ENCODE data around the gene NSUN3. TPM values are rescaled to one million over a fixed set of nuclear protein-coding genes. Genes with fewer than 3 reads are reported as not detected.

The NSUN3 gene
- total RNA-seq, 1 donor from 2014 or later: 10.7 TPM

GRCh38 chr3:94156626-94157025, 93.8 kb downstream of the NSUN3 start:
- Mint-ChIP-seq H3K9me3 (no peaks in the 10 kb centered on the region), H3K4me1 (ENCODE audit: unreplicated experiment) (no peaks in the 10 kb centered on the region), H3K4me3 (no peak overlapping the region), H3K27ac (no peak overlapping the region), H3K27me3 (no peaks in the 10 kb centered on the region), H3K36me3 (no peaks in the 10 kb centered on the region)
- no peak for DNase-seq (ENCODE audit: extremely low spot score, unreplicated experiment)
- no peak for TF ChIP-seq CTCF (conservative IDR thresholded peaks at IDR 0.05)

DNA sequence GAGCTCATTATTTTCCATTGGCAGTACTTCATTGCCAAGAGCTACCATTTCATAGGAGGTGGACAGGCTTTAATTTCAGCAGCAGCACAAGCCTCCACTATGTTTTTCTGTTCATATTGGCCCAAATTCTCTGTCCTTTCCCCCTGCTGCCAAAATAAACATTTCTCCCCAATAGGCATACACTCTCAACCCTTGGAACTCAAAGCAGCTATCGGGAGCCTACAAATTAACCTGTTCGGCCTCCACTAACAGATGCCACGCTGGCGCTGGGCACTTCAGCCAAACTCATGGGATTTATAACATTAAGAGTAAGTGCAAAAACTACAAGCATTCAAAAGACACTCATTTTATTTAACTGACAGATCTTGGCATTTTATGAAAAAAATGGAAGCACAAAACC, 95.7 kb downstream of the NSUN3 start:
- no peak for TF ChIP-seq CTCF (conservative IDR thresholded peaks at IDR 0.05)
- DNase-seq (ENCODE audit: extremely low spot score, unreplicated experiment): no peak
- H3K9me3 Mint-ChIP-seq: peaks cover 4% of the 10 kb centered on the region
- no peaks in the 10 kb centered on the region for H3K4me1 Mint-ChIP-seq (ENCODE audit: unreplicated experiment)
- H3K4me3 Mint-ChIP-seq: no peak overlapping the region
- H3K27me3 Mint-ChIP-seq: no peaks in the 10 kb centered on the region
- no peak overlapping the region for H3K27ac Mint-ChIP-seq
- H3K36me3 Mint-ChIP-seq: no peaks in the 10 kb centered on the region

DNA sequence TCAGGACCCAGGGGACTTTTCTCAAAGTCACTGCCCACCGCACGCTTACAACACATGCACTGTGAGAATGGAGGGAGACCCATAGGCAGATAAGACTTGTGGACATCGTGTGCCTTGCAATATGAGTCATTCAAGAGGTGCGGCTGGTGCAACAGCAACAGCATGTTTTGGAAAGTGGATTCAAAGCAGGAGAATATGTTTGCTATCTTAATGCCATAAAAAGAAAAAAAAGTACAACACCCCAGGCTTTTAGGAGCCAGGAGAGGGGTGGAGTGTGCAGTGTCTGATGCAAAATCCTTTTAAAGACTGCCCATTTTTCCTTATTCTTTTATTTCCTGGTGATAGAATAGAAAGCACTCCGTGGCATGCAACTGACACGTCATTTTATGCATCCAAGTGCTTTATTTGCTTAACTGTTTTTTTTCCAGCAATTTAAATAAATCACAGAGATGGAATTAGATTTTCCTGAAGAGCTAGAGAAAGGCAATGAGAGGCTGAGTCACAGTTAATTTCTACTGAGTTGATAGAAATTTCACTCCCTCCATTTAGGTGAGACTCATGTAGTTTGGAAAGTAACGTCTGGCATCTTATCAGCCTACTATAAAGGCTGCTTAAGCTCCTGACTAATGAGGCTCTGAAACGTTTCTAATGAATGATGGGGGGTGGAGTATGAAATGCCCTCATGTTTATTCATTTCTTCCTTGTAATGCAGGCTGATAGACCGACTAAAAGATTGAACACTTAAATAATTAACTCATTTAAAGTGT, 96.4 kb downstream of the NSUN3 start:
- H3K4me1 Mint-ChIP-seq (ENCODE audit: unreplicated experiment): no peaks in the 10 kb centered on the region
- no peak overlapping the region for H3K27ac Mint-ChIP-seq
- TF ChIP-seq CTCF (conservative IDR thresholded peaks at IDR 0.05): no peak
- DNase-seq (ENCODE audit: extremely low spot score, unreplicated experiment): no peak
- H3K9me3 Mint-ChIP-seq: peaks cover 4% of the 10 kb centered on the region
- no peaks in the 10 kb centered on the region for H3K36me3 Mint-ChIP-seq
- H3K27me3 Mint-ChIP-seq: no peaks in the 10 kb centered on the region
- no peak overlapping the region for H3K4me3 Mint-ChIP-seq

DNA sequence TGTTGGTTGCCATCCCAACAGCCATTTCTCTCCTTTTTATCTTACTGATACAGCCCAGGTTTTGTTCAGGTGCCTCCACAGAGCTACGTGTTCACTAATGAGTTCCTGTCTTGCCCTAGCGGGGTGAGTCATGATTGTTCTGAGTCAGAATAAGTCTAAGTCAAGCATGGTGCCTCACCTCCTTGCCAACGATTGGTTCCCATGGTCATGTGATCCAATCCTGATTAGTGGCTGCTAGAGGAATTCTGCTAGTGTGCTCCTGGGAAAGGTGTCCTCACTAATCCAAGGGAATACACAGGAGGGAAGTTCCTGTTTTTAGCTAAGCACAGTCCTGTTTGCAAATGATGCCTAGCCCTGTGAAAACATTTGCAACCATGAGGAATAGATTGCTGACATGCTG, 99.8 kb downstream of the NSUN3 start:
- H3K9me3 Mint-ChIP-seq: peaks cover 8% of the 10 kb centered on the region
- H3K4me3 Mint-ChIP-seq: no peak overlapping the region
- DNase-seq (ENCODE audit: extremely low spot score, unreplicated experiment): no peak

GRCh38 chr3:94167346-94167745, 104.5 kb downstream of the NSUN3 start:
- Mint-ChIP-seq H3K36me3 (no peaks in the 10 kb centered on the region), H3K27ac (no peak overlapping the region), H3K4me3 (no peak overlapping the region), H3K27me3 (no peaks in the 10 kb centered on the region), H3K9me3 (peaks cover 5% of the 10 kb centered on the region), H3K4me1 (ENCODE audit: unreplicated experiment) (peaks cover 3% of the 10 kb centered on the region)
- TF ChIP-seq CTCF (conservative IDR thresholded peaks at IDR 0.05): no peak
- DNase-seq (ENCODE audit: extremely low spot score, unreplicated experiment): no peak

More for the DNA sequence above, 99.8 kb downstream of the NSUN3 start:
- no peaks in the 10 kb centered on the region for H3K36me3 Mint-ChIP-seq
- no peak overlapping the region for H3K27ac Mint-ChIP-seq
- no peaks in the 10 kb centered on the region for H3K27me3 Mint-ChIP-seq
- H3K4me1 Mint-ChIP-seq (ENCODE audit: unreplicated experiment): no peaks in the 10 kb centered on the region
- no peak for TF ChIP-seq CTCF (conservative IDR thresholded peaks at IDR 0.05)
